SIG-M5 treated with dmso at 0.1 percent for 504 hours (cell line): ENCODE data around the gene DNAJC13.

Experiments used
- DNase-seq: peaks from one replicate; lab custom pipeline; 2025; ENCODE audit not compliant: unreplicated experiment; lab: John Stamatoyannopoulos, UW

The DNAJC13 gene

GRCh38 chr3:132461544-132461943 is 44.2 kb downstream of the DNAJC13 start:
- DNase-seq = no peak

GRCh38 chr3:132464066-132464465 is 46.8 kb downstream of the DNAJC13 start:
- no peak for DNase-seq

GRCh38 chr3:132469326-132469725 is 52.0 kb downstream of the DNAJC13 start:
- no peak for DNase-seq

- DNase-seq = no peak
Observed at GRCh38 chr3:132486099-132486498, 68.8 kb downstream of the DNAJC13 start.

- no peak for DNase-seq
Observed at GRCh38 chr3:132488151-132488550, 70.8 kb downstream of the DNAJC13 start.

GRCh38 chr3:132499071-132499470 is 81.8 kb downstream of the DNAJC13 start:
- no peak for DNase-seq

GRCh38 chr3:132503559-132503958 is 86.3 kb downstream of the DNAJC13 start:
- no peak for DNase-seq

GRCh38 chr3:132504375-132504933 is 87.2 kb downstream of the DNAJC13 start:
- DNase-seq = no peak

GRCh38 chr3:132507657-132508056 is 90.4 kb downstream of the DNAJC13 start:
- no peak for DNase-seq

GRCh38 chr3:132509096-132509495 is 91.8 kb downstream of the DNAJC13 start:
- no peak for DNase-seq

GRCh38 chr3:132509506-132509905 is 92.2 kb downstream of the DNAJC13 start:
- DNase-seq = no peak

- no peak for DNase-seq
Observed at GRCh38 chr3:132513057-132513456, 95.8 kb downstream of the DNAJC13 start.

- DNase-seq = no peak
Observed at GRCh38 chr3:132517311-132517710, 100.0 kb downstream of the DNAJC13 start.

- DNase-seq = no peak
Observed at GRCh38 chr3:132519914-132520313, 102.6 kb downstream of the DNAJC13 start.

GRCh38 chr3:132521901-132522300 is 104.6 kb downstream of the DNAJC13 start:
- DNase-seq = no peak

- no peak for DNase-seq
Observed at GRCh38 chr3:132522353-132522752, 105.1 kb downstream of the DNAJC13 start.

- no peak for DNase-seq
Observed at GRCh38 chr3:132530624-132531023, 113.3 kb downstream of the DNAJC13 start.

- DNase-seq = peak; percentile 58
Observed at GRCh38 chr3:132535575-132536441, 118.5 kb downstream of the DNAJC13 start.

- no peak for DNase-seq
Observed at GRCh38 chr3:132536442-132537153, 119.3 kb downstream of the DNAJC13 start.

- no peak for DNase-seq
Observed at GRCh38 chr3:132537297-132537696, 120.0 kb downstream of the DNAJC13 start.

GRCh38 chr3:132538072-132538471 is 120.8 kb downstream of the DNAJC13 start:
- no peak for DNase-seq

- DNase-seq = no peak
Observed at GRCh38 chr3:132539681-132540080, 122.4 kb downstream of the DNAJC13 start.
